Hepatocyte (in vitro differentiated cells): ENCODE measurements around the gene LCE2C.

ENCODE experiments used
- CTCF ChIP-seq: fragments of 200-600 bp; sonication (generic); IDR thresholded peaks from 2 replicates; pipeline ENCODE4 v1.5.1; 2016; ENCODE audit warnings: antibody characterized with exemption, mild to moderate bottlenecking; ENCODE audit not compliant: poor library complexity
- EZH2 ChIP-seq: fragments of 200-600 bp; sonication (generic); IDR thresholded peaks from 2 replicates; pipeline ENCODE4 v1.6.1; 2016; ENCODE audit warnings: antibody characterized with exemption, mild to moderate bottlenecking, borderline replicate concordance
- EZH2phosphoT487 ChIP-seq: fragments of 200-600 bp; sonication (generic); IDR thresholded peaks from one replicate; pipeline ENCODE4 v1.6.1; 2018; ENCODE audit warnings: antibody characterized with exemption, mild to moderate bottlenecking, low read depth, moderate library complexity; ENCODE audit not compliant: unreplicated experiment, severe bottlenecking

GRCh38 chr1:152630596-152630995 is 44.5 kb upstream of the LCE2C start:
- TF ChIP-seq CTCF (no peak), EZH2phosphoT487 (no peak), EZH2 (no peak)
